ENCODE data around the gene RIOK2. TPM values are rescaled to one million over a fixed set of nuclear protein-coding genes. Genes with fewer than 3 reads are reported as not detected.

Gene RIOK2
- total RNA-seq (10 to 100 TPM; 16.9 to 27.2 TPM), total RNA-seq (26.2 to 62.0 reads per million in 2 donors)

DNA sequence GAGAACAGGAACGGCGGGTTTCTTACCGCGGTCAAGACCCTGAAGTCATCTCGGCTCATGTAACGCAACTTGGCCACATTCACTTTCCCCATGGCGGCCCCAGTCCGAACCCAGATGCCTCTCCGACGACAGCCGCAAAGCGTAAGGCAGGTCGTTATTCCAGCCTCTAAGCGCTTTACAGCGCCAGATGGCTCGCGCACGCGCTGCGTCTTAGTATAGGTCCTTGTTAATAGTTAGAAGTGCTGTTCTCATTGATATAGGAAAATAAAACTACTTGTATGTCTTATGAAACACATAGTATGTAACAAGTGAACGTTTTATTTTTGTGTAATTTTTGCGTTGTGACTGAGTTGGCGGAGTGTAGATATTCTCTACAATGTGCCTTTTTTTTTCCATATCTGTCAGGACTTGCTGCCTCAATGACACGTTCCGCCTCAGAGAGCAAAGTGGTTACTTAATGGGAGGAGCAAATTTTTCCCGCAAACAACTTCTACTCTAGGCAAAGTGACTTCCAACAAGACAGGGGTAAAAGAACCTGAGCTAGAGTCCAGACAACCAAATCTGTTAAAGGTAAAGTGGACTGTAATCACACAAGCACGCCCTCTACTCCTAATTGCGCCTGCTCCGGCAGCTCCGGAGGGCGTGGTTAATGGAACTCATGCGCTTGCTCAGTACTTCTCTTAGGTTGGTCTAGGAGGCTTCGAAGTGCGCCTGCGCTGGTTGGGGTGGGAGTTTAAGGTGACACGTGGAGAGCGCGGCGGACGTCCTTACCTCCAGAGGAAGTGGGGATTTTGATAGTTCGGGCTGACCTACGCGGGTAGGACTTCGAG is at the start of gene RIOK2:
Gene RIOK2, minus strand, starts transcription at position 148 of the 830 bp plus-strand sequence. Its CDS starts 56 bp downstream, at position 92.
- H3K9me3 ChIP-seq (ENCODE audit: control insufficient read depth, low read length, poor library complexity, severe bottlenecking): no peaks in the 10 kb centered on the region
- peaks cover 12% of the 10 kb centered on the region for H3K36me3 Mint-ChIP-seq (ENCODE audit: low read depth)
- H3K4me1 Mint-ChIP-seq: peaks cover 36% of the 10 kb centered on the region
- H3K27me3 Mint-ChIP-seq: no peaks in the 10 kb centered on the region
- H3K27ac Mint-ChIP-seq: peak within 1 kb of the TSS; percentile 100
- H3K4me3 Mint-ChIP-seq: peak within 1 kb of the TSS; percentile 97
- ATAC-seq (peak; percentile 93), DNase-seq (peak; percentile 78 to 81 (median 79))

DNA sequence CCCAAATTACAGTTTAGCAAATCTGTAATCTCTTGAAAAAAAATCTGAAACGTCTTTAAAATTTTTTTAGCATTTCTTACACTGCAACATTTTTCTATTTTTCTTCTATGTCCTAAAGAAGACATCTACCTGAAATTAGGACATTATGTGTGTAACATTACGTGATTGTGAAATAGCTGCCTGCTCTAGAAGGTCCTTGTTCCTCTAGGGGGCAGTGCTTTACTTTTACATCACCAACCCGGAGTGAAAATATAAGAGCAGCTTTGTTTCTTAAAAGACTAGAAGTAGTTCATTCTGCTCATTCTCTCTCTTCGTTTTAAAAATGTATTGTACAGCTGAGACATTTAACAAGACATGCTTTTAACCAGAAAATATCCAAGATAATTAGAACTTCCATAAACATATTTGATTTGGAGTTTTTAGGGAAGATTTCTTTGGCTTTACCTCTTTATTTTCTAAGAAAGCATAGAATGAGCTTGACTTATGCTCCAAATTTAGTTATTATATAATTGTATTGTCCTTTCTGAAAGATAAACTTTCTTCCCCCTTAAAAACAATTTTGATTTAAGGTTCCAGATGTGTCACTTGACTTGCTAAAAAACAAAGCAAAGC is 48.1 kb upstream of the RIOK2 start:
- Mint-ChIP-seq H3K27me3 (no peaks in the 10 kb centered on the region), H3K27ac (no peak overlapping the region), H3K4me1 (no peaks in the 10 kb centered on the region), H3K36me3 (ENCODE audit: low read depth) (no peaks in the 10 kb centered on the region), H3K4me3 (no peak overlapping the region)
- no peaks in the 10 kb centered on the region for H3K9me3 ChIP-seq (ENCODE audit: control insufficient read depth, low read length, poor library complexity, severe bottlenecking)
- ATAC-seq (peak; percentile 65), DNase-seq (no peak)

DNA sequence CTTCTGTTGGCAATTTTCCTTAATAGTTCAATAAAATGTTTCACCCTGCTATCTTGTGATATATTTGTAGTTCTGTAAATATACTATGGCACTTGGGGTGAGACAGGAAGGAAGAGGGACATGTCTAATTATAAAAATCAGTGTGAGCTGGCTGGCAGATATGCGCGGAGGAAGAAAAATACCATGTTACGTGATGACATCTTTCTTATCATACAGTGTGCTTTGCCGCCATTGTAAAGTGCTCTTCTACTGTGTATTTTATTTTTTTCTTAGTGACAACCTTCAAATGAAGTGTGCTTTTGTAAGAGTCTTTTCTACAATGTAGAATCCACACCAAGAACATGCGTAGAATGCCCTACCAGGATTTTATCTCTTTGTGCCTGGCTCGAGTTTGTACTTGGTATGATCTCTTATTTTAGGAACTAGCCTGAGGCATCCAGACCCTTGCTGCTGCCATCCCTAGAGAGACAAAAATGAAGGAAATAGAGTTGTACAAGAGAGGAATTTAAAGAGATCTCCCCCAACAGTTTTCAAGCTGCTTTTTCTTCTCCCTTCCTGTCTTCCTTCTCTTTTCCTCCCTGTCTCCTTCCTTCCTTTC is 46.7 kb upstream of the RIOK2 start:
- H3K4me3 Mint-ChIP-seq: no peak overlapping the region
- H3K9me3 ChIP-seq (ENCODE audit: control insufficient read depth, low read length, poor library complexity, severe bottlenecking): no peaks in the 10 kb centered on the region
- H3K27ac Mint-ChIP-seq: no peak overlapping the region
- no peaks in the 10 kb centered on the region for H3K4me1 Mint-ChIP-seq
- no peaks in the 10 kb centered on the region for H3K27me3 Mint-ChIP-seq
- no peak for ATAC-seq
- DNase-seq: no peak
- no peaks in the 10 kb centered on the region for H3K36me3 Mint-ChIP-seq (ENCODE audit: low read depth)

GRCh38 chr5:97229196-97229595 is 46.1 kb upstream of the RIOK2 start:
- no peak overlapping the region for H3K4me3 Mint-ChIP-seq

DNA sequence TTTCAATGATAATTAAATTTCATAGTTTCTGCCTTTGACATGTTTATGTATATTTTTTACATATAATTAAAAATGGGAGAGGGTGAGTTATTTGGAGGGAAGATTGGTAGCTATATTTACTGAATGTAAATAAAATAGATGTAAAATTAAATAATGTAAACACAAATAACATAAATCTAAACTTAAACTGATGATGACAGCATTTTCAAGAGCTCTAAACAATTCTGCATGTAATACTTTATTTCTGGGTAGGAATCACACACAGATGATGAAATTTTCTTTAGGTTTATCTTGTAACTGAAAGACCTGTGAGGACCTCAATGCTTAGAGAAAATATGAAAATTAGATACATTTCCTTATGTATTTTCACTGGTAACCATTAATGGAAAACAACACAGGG is 42.2 kb upstream of the RIOK2 start:
- Mint-ChIP-seq H3K27ac (no peak overlapping the region), H3K4me3 (no peak overlapping the region), H3K36me3 (ENCODE audit: low read depth) (no peaks in the 10 kb centered on the region), H3K27me3 (no peaks in the 10 kb centered on the region), H3K4me1 (no peaks in the 10 kb centered on the region)
- no peak for ATAC-seq
- H3K9me3 ChIP-seq (ENCODE audit: control insufficient read depth, low read length, poor library complexity, severe bottlenecking): no peaks in the 10 kb centered on the region
- DNase-seq: no peak

More at GRCh38 chr5:97229196-97229595, 46.1 kb upstream of the RIOK2 start:
- H3K4me1 Mint-ChIP-seq: no peaks in the 10 kb centered on the region
- H3K27me3 Mint-ChIP-seq: no peaks in the 10 kb centered on the region
- no peak overlapping the region for H3K27ac Mint-ChIP-seq
- no peaks in the 10 kb centered on the region for H3K36me3 Mint-ChIP-seq (ENCODE audit: low read depth)
- H3K9me3 ChIP-seq (ENCODE audit: control insufficient read depth, low read length, poor library complexity, severe bottlenecking): no peaks in the 10 kb centered on the region
- DNase-seq (no peak), ATAC-seq (no peak)

- H3K9me3 ChIP-seq (ENCODE audit: control insufficient read depth, low read length, poor library complexity, severe bottlenecking): no peaks in the 10 kb centered on the region
- Mint-ChIP-seq H3K36me3 (ENCODE audit: low read depth) (no peaks in the 10 kb centered on the region), H3K4me1 (no peaks in the 10 kb centered on the region), H3K27ac (no peak overlapping the region), H3K4me3 (no peak overlapping the region), H3K27me3 (no peaks in the 10 kb centered on the region)
- no peak for DNase-seq
- ATAC-seq: no peak
Observed at GRCh38 chr5:97224112-97224750, 41.2 kb upstream of the RIOK2 start.

GRCh38 chr5:97223596-97223995 is 40.5 kb upstream of the RIOK2 start:
- ATAC-seq: no peak
- H3K4me3 Mint-ChIP-seq: no peak overlapping the region
- DNase-seq: no peak
- no peaks in the 10 kb centered on the region for H3K9me3 ChIP-seq (ENCODE audit: control insufficient read depth, low read length, poor library complexity, severe bottlenecking)
- H3K4me1 Mint-ChIP-seq: no peaks in the 10 kb centered on the region
- no peak overlapping the region for H3K27ac Mint-ChIP-seq
- no peaks in the 10 kb centered on the region for H3K27me3 Mint-ChIP-seq
- no peaks in the 10 kb centered on the region for H3K36me3 Mint-ChIP-seq (ENCODE audit: low read depth)

GRCh38 chr5:97209343-97209742 is 26.3 kb upstream of the RIOK2 start:
- ATAC-seq: no peak
- H3K27me3 Mint-ChIP-seq: no peaks in the 10 kb centered on the region
- H3K4me1 Mint-ChIP-seq: no peaks in the 10 kb centered on the region
- H3K9me3 ChIP-seq (ENCODE audit: control insufficient read depth, low read length, poor library complexity, severe bottlenecking): no peaks in the 10 kb centered on the region
- peaks cover 2% of the 10 kb centered on the region for H3K36me3 Mint-ChIP-seq (ENCODE audit: low read depth)
- H3K27ac Mint-ChIP-seq: no peak overlapping the region
- H3K4me3 Mint-ChIP-seq: no peak overlapping the region
- no peak for DNase-seq

DNA sequence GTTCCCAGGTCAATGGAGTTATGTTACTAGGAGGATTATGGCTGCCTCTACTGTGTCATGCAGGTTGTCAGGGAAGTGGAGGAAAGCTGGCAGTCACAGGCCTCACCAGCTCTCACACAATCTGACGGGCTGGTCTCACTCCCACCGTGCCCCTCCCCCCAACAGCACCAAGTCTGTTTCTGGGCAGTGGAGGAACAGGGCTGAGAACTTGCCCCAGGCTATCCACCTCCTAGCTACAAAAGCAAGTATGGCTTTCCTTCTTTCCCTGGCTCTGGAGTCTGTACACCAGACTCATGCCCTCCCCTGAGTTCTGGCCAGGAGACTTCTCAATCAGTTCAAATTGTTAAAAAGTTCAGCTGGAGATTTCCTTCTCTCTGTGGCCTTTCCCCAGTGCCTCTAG is 25.7 kb upstream of the RIOK2 start:
- Mint-ChIP-seq H3K36me3 (ENCODE audit: low read depth) (peaks cover under 1% of the 10 kb centered on the region), H3K4me3 (no peak overlapping the region), H3K4me1 (no peaks in the 10 kb centered on the region), H3K27ac (no peak overlapping the region), H3K27me3 (no peaks in the 10 kb centered on the region)
- H3K9me3 ChIP-seq (ENCODE audit: control insufficient read depth, low read length, poor library complexity, severe bottlenecking): no peaks in the 10 kb centered on the region
- ATAC-seq (no peak), DNase-seq (no peak)

DNA sequence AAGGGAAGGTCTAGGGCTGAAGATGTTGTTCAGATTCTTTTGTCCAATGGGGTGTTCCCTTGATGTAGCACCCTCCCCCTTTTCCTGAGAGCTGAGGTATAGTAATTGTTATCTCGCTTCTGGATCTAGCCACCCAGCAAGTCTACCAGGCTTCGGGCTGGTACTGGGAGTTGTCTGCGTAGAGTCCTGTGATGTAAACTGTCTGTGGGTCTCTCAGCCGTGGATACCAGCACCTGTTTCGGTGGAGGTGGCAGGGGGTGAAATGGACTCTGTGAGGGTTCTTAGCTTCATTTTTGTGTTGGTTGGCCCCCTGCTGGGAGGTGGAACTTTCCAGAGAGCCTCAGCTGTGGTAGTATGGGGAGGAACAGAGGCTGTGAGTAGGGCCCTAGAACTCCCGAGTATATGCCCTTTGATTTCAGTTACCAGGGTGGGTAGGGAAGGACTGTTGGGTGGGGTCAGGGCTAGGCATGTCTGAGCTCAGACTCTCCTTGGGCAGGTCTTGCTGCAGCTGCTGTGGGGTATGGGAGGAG is 25.2 kb upstream of the RIOK2 start:
- Mint-ChIP-seq H3K27me3 (no peaks in the 10 kb centered on the region), H3K27ac (no peak overlapping the region), H3K36me3 (ENCODE audit: low read depth) (no peaks in the 10 kb centered on the region), H3K4me1 (no peaks in the 10 kb centered on the region), H3K4me3 (no peak overlapping the region)
- H3K9me3 ChIP-seq (ENCODE audit: control insufficient read depth, low read length, poor library complexity, severe bottlenecking): no peaks in the 10 kb centered on the region
- DNase-seq (no peak), ATAC-seq (no peak)

DNA sequence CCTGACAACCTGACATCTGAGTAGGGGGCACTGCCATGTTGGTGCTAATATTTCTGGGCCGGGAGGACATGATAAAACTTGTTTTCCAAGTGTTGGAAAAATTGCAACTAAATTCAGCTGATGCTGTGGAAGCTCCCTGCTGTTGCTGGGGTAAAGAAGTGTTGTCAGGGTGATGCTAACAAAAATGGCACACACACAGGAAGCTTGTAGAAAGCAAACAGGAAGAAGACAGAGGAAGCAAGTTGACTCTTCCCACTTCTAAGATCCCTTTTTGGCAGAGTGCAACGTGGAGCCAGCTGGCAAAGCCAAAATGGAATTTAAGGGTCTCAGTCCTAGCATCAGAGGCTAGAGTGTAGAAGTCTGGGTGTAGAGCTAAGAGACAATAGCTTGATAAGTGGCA is 11.3 kb upstream of the RIOK2 start:
- ATAC-seq: no peak
- H3K4me3 Mint-ChIP-seq: no peak overlapping the region
- H3K4me1 Mint-ChIP-seq: peaks cover 10% of the 10 kb centered on the region
- H3K36me3 Mint-ChIP-seq (ENCODE audit: low read depth): peaks cover 12% of the 10 kb centered on the region
- peaks cover 3% of the 10 kb centered on the region for H3K9me3 ChIP-seq (ENCODE audit: control insufficient read depth, low read length, poor library complexity, severe bottlenecking)
- no peaks in the 10 kb centered on the region for H3K27me3 Mint-ChIP-seq
- H3K27ac Mint-ChIP-seq: no peak overlapping the region
- DNase-seq: no peak

DNA sequence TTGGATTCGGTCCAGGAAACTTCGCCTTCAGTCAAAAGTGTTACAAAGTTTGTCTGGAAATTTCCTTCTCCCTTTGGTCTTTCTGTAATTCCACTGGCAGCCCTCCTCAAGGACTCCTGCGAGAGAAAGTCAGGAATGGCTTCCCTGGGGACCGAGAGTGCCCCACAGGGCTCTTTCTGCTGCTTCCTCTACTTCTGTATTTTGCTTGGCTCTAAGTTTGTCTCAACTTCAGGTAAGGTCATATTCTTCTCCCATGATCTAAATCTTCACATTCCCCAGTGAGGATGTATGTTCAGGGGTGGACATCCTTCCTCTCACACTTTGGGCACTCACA is 10.3 kb upstream of the RIOK2 start:
- Mint-ChIP-seq H3K36me3 (ENCODE audit: low read depth) (peaks cover 12% of the 10 kb centered on the region), H3K4me1 (peaks cover 10% of the 10 kb centered on the region), H3K27ac (no peak overlapping the region), H3K4me3 (no peak overlapping the region), H3K27me3 (no peaks in the 10 kb centered on the region)
- DNase-seq (no peak), ATAC-seq (no peak)
- peaks cover 3% of the 10 kb centered on the region for H3K9me3 ChIP-seq (ENCODE audit: control insufficient read depth, low read length, poor library complexity, severe bottlenecking)

All from T-helper 17 cell (primary cell).